GM19438 (cell line): Measurements from ENCODE around the gene ACSS1.

ENCODE experiments used
- ATAC-seq: cut with Tn5 transposase; IDR thresholded peaks from one replicate; pipeline ENCODE4 v1.9.1; 2021; ENCODE audit warnings: low read depth; ENCODE audit not compliant: unreplicated experiment

ACSS1 gene

GRCh38 chr20:25079171-25079570 is 21.2 kb upstream of the ACSS1 start:
- ATAC-seq = no peak

DNA sequence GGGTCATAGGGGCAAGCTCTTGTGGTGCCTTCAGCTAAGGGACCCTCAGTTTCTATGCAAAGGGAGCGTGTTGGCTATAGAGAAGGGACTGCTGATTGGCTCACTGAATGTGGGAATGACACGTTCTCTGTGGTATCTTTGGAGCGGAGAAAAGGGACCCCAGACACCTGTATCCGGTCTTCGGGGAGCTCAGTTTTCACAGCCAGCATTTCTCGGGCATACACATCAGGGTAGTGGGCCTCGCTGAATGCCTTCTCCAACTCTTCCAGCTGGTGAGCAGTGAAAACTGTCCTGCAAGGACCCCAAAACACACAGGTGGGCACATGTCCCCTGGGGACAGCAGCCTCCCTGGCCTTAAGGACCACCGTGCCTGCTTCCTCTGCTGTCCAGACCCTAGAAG is 20.7 kb upstream of the ACSS1 start:
- no peak for ATAC-seq

GRCh38 chr20:25077610-25078169 is 19.8 kb upstream of the ACSS1 start:
- ATAC-seq = no peak

- no peak for ATAC-seq
Measured at GRCh38 chr20:25076731-25077609, 19.0 kb upstream of the ACSS1 start.

DNA sequence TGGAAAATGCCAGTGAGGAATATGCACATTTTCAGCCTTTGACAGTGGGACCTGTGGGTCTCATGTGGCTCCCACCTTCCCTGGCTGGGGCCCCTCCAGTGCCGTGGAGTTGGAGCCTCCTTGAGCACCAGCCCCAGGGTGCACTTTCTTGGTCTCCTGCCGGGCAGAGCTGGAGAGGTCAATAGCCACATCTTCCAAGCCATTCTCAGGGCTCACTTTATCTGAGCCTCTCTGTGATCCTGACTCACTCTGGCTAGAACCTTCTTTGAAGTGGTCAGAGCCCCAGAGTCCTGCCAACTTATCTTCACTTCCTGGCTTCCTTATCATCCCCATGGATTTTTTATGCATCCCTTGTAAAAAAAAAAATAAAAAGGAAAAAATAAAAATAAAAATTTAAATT is 18.3 kb upstream of the ACSS1 start:
- no peak for ATAC-seq

DNA sequence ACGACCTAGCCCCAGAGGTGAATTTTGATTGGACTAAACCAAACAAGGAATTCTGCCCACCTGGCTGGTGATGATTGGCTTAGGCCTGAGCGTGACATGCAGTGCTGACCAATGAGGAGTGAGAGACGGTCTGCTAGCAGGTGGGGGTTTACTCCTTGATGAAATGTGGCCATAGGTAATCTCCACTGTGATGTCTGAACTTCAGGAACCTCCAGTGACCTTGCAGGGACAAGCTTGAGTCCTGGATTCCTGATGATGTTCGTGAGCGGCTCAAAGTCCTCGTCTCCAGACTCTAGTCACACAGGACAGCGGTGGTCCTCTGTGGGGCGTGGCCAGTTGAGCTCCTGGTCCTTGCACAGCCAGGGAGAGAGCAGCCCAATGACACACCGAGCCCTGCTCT is 15.6 kb upstream of the ACSS1 start:
- ATAC-seq = no peak

DNA sequence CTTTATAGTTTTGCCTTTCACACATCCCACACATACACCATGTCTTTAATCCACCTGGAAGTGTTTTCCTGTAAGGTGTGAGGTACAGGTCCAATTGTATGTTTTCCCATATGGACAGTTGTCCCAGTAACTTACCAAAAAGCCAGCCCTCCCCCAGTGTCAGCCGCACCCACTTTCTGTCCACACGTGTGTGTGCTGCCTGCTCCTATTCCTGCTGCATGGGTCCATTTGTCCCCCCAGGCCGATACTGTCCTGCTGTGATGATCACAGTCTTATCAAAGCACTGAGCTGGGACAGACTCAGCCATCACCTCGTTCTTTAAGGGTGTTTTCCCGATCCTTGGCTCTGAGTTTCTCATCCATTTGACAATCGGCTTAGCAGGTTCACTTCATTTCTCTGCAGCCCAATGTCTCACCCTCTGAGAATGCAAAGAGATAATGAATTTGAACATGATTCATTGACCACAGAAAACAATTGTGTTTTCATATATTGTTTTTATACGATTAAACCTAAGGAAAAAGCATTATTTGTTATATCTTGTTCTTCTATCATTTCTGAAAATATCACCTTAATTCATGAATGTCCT is 14.4 kb upstream of the ACSS1 start:
- no peak for ATAC-seq

- no peak for ATAC-seq
Measured at GRCh38 chr20:25071734-25072133, 13.8 kb upstream of the ACSS1 start.

DNA sequence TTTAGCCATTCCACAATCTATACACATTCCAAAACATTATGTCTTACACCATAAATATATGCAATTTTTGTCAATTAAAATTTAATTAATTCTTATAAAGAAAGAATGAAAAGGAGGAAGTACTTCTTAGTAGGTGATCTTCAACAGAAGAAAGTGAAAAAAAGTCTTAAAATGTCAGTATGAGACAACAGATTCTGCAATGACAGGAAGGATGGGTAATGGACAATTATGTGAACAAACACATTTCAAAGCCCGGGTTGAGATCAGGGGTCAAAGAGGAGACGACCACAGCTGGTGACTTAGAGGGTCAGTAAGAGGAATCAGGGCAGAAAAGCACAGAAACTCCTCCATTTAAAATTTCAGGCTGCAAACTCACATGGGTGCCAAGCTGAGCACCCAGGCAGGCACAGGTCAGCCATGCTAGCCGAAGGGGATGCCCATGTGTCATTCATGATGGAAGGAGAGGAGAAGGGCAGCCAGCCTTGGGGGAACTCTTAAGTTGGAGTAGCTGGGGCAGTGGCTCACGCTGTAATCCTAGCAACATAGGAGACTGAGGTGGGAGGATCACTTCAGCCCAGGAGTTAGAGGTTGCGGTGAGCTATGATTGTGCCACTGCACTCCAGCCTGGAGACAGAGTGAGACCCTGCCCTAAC is 13.0 kb upstream of the ACSS1 start:
- no peak for ATAC-seq

DNA sequence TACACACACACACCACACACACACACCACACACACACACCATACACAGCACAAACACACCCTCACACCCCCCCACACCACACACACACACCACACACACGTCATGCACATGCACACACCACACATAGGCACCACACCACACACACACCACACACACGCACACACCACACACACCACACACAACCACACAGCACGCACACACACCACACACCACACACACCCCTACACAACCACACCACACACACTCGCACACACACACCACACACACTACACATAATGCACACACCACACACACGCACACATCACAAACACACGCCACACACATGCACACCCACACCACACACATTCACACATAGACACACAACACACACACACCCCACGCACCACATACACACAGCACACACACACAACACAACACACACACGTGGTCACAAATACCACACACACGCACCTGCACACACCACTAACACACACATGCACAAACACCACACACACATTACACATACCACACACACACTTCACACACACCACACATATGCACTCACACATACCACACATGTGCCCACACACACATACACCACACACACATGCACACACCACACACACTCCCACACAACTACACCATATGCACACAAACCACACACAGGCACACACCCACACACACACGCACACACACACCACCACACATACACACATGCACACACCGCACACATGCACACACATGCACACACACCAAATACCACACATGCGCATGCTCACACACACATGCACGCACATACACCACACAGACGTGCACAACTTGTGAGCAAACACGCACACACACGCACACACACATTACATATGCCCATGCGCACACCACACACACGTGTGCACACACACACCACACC is 9.4 kb upstream of the ACSS1 start:
- no peak for ATAC-seq

DNA sequence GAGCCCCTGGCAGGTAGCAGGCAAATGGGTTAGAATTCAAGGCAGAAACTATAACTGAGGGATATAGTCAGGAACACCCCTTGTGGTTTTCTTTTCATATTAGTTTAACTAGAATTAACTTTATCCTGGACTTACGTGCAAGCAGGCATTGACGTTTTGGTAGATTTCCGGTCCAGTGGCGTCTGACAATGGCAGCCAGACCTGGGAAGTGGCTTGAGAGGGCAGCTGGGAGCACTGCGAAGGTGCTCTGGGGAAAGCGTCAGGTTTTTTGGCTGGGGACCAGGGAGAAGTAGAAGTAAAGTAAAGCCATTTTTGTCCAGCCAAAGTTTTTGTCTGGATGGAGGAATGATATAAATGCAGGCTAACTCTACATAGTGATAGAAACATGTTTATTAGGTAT is 8.4 kb upstream of the ACSS1 start:
- no peak for ATAC-seq

- ATAC-seq = no peak
Measured at GRCh38 chr20:25065625-25066338, 7.8 kb upstream of the ACSS1 start.

DNA sequence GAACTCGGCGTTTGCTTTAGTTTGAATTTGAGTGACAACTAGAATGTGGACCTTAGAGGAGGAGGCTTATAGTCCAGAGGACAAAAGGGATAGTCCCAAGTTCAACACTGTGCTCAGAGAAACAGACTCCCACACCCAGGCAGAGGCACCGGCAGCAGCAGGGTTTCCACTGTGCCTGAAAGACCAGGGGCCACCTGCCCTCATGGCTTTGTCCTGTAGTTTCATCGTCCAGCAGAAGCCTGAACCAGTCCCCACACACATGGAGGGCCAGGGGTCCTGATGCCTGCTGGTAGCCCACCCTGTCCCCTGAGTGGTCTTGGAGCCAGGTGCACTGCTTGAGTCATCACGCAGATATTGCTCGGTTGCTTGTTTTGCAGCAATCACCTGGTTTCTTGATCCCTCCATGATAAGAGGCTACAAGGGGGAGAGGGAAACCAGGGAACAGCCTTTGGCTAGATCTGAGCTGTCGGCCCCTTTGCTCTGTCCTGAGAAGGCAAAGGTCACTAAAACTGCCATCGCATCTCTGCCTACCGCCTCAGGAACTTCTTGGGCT is 7.2 kb upstream of the ACSS1 start:
- no peak for ATAC-seq

GRCh38 chr20:25064561-25065071 is 6.7 kb upstream of the ACSS1 start:
- ATAC-seq = no peak

- no peak for ATAC-seq
Measured at GRCh38 chr20:25063981-25064380, 6.0 kb upstream of the ACSS1 start.

DNA sequence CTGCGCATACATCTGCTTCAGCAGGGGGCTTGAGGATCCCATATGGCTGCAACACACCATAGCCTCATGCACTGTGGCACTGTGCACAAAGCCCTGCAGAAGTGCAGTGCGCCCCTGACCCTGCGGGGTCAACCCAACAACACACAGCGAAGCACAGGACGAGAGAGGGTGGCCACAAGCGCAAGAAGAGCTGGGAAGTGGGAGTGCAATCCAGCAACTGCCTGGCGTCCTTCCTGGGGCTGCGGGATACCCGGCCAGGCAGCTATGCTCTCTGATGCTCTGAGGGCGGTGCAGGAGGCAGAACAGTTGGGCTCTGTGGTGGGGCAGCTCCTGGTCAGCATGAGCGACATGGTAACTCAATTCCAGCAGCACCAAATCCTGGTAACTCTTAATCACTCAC is 5.6 kb upstream of the ACSS1 start:
- no peak for ATAC-seq

- no peak for ATAC-seq
Measured at GRCh38 chr20:25062841-25063240, 4.9 kb upstream of the ACSS1 start.

GRCh38 chr20:25061821-25062530 is 4.0 kb upstream of the ACSS1 start:
- no peak for ATAC-seq
